DND-41 (cell line): ENCODE results near the gene SVIL.

ENCODE experiments used
- ATAC-seq: fragments of 200-7000 bp; cut with Tn5 transposase; 3 replicates; pipeline ENCODE4 v1.9.1; 2021; ENCODE audit warnings: low read depth; ENCODE audit not compliant: insufficient read depth
- DNase-seq: peaks from one replicate; pipeline ENCODE4 v3.0.0-alpha.2; 2020
- H2AFZ ChIP-seq: 2 replicates; pipeline ENCODE4 v1.6.0; 2012; ENCODE audit warnings: low read depth, low read length
- H3K27ac ChIP-seq: 2 replicates; pipeline ENCODE4 v1.5.1; 2012; ENCODE audit warnings: low read length, inconsistent platforms
- H3K27me3 ChIP-seq: fragments of 200-600 bp; sonication (generic); 2 replicates; pipeline ENCODE4 v1.6.0; 2012; ENCODE audit warnings: low read length, mild to moderate bottlenecking, inconsistent platforms; ENCODE audit not compliant: insufficient read depth, poor library complexity
- H3K36me3 ChIP-seq: 2 replicates; pipeline ENCODE4 v1.5.1; 2012; ENCODE audit warnings: low read length, inconsistent platforms; ENCODE audit not compliant: insufficient read depth
- H3K4me1 ChIP-seq: 2 replicates; pipeline ENCODE4 v1.5.1; 2012; ENCODE audit warnings: mild to moderate bottlenecking, low read length; ENCODE audit not compliant: insufficient read depth
- H3K4me2 ChIP-seq: 2 replicates; pipeline ENCODE4 v1.6.0; 2012; ENCODE audit warnings: mild to moderate bottlenecking, moderate library complexity, low read length, inconsistent platforms; ENCODE audit not compliant: insufficient read depth
- H3K4me3 ChIP-seq, 2 experiments: fragments of 200-600 bp in 1 of 2; shearing (Covaris generic) in 1 of 2; 2 replicates each; pipeline ENCODE4 v1.5.1; 2012 to 2016; ENCODE audit warnings: inconsistent platforms in 2 of 2, low read length in 2 of 2, mild to moderate bottlenecking in 2 of 2, low read depth in 1 of 2, moderate library complexity in 1 of 2
- H3K79me2 ChIP-seq: 2 replicates; pipeline ENCODE4 v1.6.0; 2012; ENCODE audit warnings: low read length, inconsistent platforms; ENCODE audit not compliant: insufficient read depth
- H3K9ac ChIP-seq: 2 replicates; pipeline ENCODE4 v1.6.0; 2012; ENCODE audit warnings: low read depth, mild to moderate bottlenecking, inconsistent platforms, low read length, moderate library complexity
- H3K9me3 ChIP-seq: 2 replicates; pipeline ENCODE4 v1.5.1; 2012; ENCODE audit warnings: low read length, moderate library complexity, mild to moderate bottlenecking, inconsistent platforms; ENCODE audit not compliant: insufficient read depth, severe bottlenecking
- H4K20me1 ChIP-seq: 2 replicates; pipeline ENCODE4 v1.6.0; 2012; ENCODE audit warnings: low read length; ENCODE audit not compliant: insufficient read depth
- EZH2 ChIP-seq: IDR thresholded peaks from 3 replicates; pipeline ENCODE4 v1.6.1; 2012; ENCODE audit warnings: borderline replicate concordance, low read depth, mild to moderate bottlenecking, moderate library complexity, low read length, inconsistent platforms; ENCODE audit not compliant: severe bottlenecking
- TF ChIP-seq, protein P1 (sequence below): IDR thresholded peaks from 2 replicates; pipeline ENCODE4 v1.5.1; 2012; ENCODE audit warnings: borderline replicate concordance, low read length, moderate library complexity, mild to moderate bottlenecking; ENCODE audit not compliant: poor library complexity, severe bottlenecking; ENCODE audit errors: extremely low read depth

SVIL gene

GRCh38 chr10:29646960-29647461 lies 12.2 kb upstream of the SVIL start:
- ATAC-seq (no peak), DNase-seq (no peak)
- Histone ChIP-seq H4K20me1 (peaks cover 22% of the 10 kb centered on the region), H3K36me3 (no peaks in the 10 kb centered on the region), H3K4me1 (peaks cover 35% of the 10 kb centered on the region), H3K27ac (0 out of 2 replicates have a peak overlapping the region, but pooled peaks have one; percentile 51), H3K4me2 (no peak overlapping the region), H3K79me2 (no peaks in the 10 kb centered on the region; the same call in 1 of the 2 replicates), H3K9ac (no peak overlapping the region), H3K9me3 (no peaks in the 10 kb centered on the region), H3K4me3 (no peak overlapping the region), H2AFZ (no peak overlapping the region), H3K27me3 (no peaks in the 10 kb centered on the region)
- no peak for TF ChIP-seq EZH2
- TF ChIP-seq, protein P1, sequence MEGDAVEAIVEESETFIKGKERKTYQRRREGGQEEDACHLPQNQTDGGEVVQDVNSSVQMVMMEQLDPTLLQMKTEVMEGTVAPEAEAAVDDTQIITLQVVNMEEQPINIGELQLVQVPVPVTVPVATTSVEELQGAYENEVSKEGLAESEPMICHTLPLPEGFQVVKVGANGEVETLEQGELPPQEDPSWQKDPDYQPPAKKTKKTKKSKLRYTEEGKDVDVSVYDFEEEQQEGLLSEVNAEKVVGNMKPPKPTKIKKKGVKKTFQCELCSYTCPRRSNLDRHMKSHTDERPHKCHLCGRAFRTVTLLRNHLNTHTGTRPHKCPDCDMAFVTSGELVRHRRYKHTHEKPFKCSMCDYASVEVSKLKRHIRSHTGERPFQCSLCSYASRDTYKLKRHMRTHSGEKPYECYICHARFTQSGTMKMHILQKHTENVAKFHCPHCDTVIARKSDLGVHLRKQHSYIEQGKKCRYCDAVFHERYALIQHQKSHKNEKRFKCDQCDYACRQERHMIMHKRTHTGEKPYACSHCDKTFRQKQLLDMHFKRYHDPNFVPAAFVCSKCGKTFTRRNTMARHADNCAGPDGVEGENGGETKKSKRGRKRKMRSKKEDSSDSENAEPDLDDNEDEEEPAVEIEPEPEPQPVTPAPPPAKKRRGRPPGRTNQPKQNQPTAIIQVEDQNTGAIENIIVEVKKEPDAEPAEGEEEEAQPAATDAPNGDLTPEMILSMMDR, result no peak

- H3K79me2 ChIP-seq, result no peaks in the 10 kb centered on the region; the same call in 1 of the 2 replicates
- H3K4me1 ChIP-seq, result peaks cover 35% of the 10 kb centered on the region
- peaks cover 22% of the 10 kb centered on the region for H4K20me1 ChIP-seq
- no peak for DNase-seq
- no peak for TF ChIP-seq EZH2
- TF ChIP-seq, protein P1, result no peak
- H3K9ac ChIP-seq, result no peak overlapping the region
- H3K4me2 ChIP-seq, result no peak overlapping the region
- H2AFZ ChIP-seq, result no peak overlapping the region
- H3K36me3 ChIP-seq, result no peaks in the 10 kb centered on the region
- H3K27ac ChIP-seq, result 0 out of 2 replicates have a peak overlapping the region, but pooled peaks have one; percentile 51
- H3K9me3 ChIP-seq, result no peaks in the 10 kb centered on the region
- no peak overlapping the region for H3K4me3 ChIP-seq
- ATAC-seq, result no peak
- H3K27me3 ChIP-seq, result no peaks in the 10 kb centered on the region
These were observed 11.6 kb upstream of the SVIL start for GRCh38 chr10:29646238-29646902.

GRCh38 chr10:29643771-29644501 lies 9.2 kb upstream of the SVIL start:
- H3K79me2 ChIP-seq, result no peaks in the 10 kb centered on the region; the same call in none of the 2 replicates
- no peak overlapping the region for H3K27ac ChIP-seq
- no peak overlapping the region for H3K4me3 ChIP-seq
- ATAC-seq (no peak), DNase-seq (no peak)
- peaks cover 24% of the 10 kb centered on the region for H3K4me1 ChIP-seq
- TF ChIP-seq, protein P1, result no peak
- TF ChIP-seq EZH2, result no peak
- peaks cover 23% of the 10 kb centered on the region for H4K20me1 ChIP-seq
- no peaks in the 10 kb centered on the region for H3K36me3 ChIP-seq
- no peak overlapping the region for H3K4me2 ChIP-seq
- H3K9ac ChIP-seq, result no peak overlapping the region
- H2AFZ ChIP-seq, result no peak overlapping the region
- no peaks in the 10 kb centered on the region for H3K9me3 ChIP-seq
- no peaks in the 10 kb centered on the region for H3K27me3 ChIP-seq
